IPS-18c (cell line): Measurements from ENCODE around the gene EVI5.
"Not testable (repeated sequence)": the region's sequence is repeated elsewhere in the genome, so short reads cannot be mapped to it uniquely, and the experiment has no call there.

Experiments used
- H3K4me3 ChIP-seq: 2 replicates; pipeline ENCODE4 v1.7.0; 2013; ENCODE audit warnings: low read depth, mild to moderate bottlenecking, low read length, moderate library complexity; ENCODE audit not compliant: insufficient read depth
- H3K9me3 ChIP-seq: one replicate; pipeline ENCODE4 v1.6.1; 2013; ENCODE audit warnings: mild to moderate bottlenecking, low read length, moderate library complexity; ENCODE audit not compliant: control insufficient read depth, insufficient read depth

The EVI5 gene

DNA sequence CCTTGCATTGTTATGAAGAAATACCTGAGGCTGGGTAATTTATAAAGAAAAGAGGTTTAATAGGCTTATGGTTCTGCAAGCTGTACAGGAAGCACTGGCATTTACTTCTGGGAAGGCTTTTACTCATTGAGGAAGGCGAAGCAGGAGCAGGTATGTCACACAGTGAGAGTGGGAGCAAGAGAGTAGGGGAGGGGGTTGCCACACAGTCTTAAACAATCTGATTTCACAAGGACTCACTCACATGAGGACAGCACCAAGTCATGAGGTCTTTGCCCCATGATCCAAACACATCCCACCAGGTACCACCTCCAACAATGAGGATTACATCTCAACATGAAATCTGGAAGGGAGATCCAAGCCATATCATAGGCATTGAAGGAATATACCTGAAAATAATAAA, 127.2 kb downstream of the EVI5 start:
- Histone ChIP-seq H3K4me3 (no peak overlapping the region), H3K9me3 (no peaks in the 10 kb centered on the region)

DNA sequence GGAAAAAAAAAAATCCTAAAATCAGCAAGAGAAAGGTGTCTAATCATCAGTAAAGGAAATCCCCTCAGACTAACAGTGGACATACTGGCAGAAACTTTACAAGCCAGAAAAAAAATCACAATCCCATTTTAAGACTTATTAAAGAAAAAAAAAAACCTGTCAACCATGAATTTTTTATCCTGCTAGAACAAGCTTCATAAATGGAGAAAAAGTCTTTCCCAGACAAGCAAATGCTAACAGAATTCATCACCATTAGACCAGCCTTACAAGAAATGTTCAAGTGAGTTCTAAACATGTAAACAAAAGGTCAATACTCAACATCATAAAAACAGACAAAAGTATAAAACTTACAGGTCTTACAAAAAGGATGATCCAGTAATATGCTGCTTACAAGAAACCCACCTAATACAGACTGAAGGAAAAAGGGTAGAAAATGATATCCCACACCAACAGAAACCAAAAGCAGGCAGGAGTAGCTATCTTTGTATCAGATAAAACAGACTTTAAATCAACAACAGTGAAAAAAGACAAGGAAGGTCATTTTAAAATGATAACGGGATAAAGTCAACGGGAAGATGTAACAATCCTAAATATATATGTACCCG, 129.6 kb downstream of the EVI5 start:
- no peak overlapping the region for H3K4me3 ChIP-seq
- H3K9me3 ChIP-seq, result no peaks in the 10 kb centered on the region

DNA sequence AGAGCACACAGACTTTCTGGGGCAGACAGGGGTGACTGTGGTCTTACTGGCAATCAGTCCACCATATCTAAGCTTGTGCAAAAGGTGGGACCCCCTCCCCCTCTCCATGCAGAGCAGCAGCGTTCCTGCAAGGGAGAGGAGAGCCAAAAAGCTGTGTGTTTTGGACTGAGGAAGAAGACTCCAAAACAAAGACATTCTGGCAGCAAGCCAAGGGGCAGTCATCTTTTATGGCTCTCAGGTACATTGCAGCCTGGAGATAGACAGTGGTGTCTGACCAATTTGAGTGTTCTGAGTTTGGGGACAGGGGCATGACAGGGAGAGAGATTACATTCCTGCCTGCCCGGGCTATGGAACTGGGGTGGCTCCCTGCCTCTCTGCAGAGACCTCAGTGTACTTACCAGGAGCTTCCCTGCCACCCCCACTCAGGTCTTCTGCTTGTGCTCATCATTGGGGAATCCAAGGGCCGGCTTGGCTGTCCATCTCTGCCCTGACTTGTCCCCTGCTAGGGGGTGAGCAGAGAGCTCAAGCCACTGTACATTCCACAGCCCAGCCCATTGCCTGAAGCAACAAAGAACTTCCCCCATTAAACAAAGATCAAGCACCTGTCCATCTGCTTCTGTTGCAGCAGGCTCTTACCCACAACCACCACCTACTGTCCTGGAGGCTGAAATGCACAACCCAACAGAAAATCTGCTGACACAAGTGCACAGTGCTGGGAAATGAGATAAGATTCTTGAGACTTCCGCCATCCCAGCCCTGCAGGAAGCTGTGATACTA, 131.1 kb downstream of the EVI5 start:
- Histone ChIP-seq H3K4me3 (no peak overlapping the region), H3K9me3 (no peaks in the 10 kb centered on the region)

DNA sequence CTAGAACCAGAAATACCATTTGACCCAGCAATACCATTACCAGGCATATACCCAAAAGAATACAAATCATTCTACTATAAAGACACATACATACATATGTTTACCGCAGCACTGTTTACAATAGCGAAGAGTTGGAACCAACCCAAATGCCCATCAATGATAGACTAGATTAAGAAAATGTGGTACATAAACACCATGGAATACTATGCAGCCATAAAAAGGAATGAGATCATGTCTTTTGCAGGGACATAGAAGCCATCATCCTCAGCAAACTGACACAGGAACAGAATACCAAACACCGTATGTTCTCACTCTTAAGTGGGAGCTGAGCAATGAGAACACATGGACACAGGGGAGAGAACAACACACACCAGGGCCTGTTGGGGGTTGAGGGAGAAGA, 144.2 kb downstream of the EVI5 start:
- H3K9me3 ChIP-seq, H3K4me3 ChIP-seq: not testable (repeated sequence)

DNA sequence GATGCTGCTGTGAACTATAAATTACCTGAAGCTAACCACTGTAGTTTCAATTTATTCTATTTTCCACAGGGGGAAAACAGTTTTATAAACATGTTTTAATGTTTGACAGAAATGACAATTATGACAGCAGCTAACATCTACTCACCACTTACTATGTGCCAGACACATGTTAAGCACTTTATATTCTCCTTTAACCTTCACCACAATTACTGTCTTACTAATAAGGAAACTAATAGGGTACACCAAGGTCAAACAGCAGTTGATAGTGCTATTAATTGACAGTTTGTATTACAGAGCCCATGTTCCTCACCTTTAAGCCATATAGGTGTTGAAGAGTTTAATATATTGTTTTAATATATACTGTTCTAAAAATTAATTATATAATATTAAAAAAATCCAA, 146.4 kb downstream of the EVI5 start:
- H3K9me3 ChIP-seq, result no peaks in the 10 kb centered on the region
- H3K4me3 ChIP-seq, result no peak overlapping the region

DNA sequence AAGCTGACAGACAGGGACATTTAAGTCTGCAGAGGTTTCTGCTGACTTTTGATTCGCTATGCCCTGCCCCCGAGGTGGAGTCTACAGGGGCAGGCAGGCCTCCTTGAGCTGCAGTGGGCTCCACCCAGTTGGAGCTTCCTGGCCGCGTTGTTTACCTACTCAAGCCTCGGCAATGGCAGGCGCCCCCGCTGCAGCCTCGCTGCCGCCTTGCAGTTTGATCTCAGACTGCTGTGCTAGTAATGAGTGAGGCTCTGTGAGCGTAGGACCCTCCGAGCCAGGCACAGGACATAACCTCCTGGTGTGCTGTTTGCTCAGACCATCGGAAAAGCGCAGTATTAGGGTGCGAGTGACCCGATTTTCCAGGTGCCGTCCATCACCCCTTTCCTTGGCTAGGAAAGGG, 149.7 kb downstream of the EVI5 start:
- not testable (repeated sequence) for H3K9me3 ChIP-seq, H3K4me3 ChIP-seq

DNA sequence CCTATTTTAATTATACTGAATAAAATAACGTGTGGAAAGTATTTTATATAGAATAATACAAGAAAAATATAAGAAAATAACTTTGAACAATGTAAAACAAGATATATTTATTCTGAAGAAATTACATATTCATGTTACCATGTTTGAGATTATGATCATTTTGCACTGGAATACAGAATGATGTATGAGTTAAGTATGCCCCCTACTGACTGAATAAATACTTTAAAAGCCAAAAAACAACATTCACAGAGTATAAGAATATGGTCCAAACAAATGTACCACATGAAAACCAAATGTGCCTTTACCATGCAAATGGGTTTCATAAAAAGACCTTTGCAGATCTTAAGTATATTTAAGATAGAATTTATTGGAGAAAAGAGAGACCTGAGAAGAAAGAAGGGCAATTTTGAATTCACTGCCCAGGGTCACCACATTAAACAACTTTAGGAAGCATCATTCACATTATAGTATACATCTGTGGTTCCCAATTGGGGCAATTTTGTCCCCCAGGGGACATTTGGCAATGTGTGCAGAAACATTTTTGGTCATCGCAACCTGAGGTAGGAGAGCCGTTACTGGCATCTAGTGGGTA, 161.6 kb downstream of the EVI5 start:
- H3K4me3 ChIP-seq, result no peak overlapping the region
- H3K9me3 ChIP-seq, result no peaks in the 10 kb centered on the region

DNA sequence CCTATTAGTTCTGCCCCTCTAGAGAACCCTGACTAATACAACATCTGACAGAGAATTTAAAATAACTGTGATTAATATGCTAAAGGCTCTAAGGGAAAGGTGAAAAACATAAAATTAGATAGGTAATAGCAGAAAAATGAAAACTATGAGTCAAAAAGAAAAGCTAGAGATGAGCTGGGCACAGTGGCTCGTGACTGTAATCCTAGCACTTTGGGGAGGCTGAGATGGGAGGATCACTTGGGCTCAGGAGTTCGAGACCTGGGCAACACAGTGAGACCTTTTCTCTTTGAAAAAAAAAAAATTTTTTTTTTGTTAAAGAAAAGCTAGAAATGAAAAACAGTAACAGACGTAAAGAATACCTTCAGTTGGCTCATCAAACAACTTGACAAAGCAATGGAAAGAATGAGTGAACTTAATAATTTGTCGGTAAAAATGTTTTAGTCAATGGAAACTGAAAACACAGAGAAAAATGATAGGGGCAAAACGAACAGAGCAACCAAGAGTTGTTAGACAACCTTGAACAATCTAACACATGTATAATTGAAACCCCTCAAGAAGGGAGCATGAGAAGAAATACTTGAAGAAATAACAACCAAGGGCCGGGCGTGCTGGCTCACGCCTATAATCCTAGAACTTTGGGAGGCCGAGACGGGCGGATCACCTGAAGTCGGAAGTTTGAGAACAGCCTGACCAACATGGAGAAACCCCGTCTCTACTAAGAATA, 165.3 kb downstream of the EVI5 start:
- Histone ChIP-seq H3K4me3 (no peak overlapping the region), H3K9me3 (no peaks in the 10 kb centered on the region)

DNA sequence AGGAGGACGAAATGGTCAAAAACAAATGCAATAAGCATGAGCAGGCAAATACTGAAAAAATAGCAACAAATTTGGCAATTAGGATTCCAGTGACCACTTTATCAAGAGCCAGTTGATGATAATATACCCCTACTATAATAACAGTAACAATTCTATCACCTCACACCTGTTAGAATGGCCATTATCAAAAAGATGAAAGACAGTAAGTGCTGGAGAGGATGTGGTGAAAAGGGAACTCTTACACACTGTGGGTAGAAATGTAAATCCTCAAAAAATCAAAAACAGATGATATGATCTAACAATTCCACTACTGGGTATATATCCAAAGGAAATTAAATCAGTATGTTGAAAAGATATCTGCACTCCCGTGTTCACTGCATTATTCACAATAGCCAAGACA, 183.9 kb downstream of the EVI5 start:
- H3K9me3 ChIP-seq, result no peaks in the 10 kb centered on the region
- no peak overlapping the region for H3K4me3 ChIP-seq

DNA sequence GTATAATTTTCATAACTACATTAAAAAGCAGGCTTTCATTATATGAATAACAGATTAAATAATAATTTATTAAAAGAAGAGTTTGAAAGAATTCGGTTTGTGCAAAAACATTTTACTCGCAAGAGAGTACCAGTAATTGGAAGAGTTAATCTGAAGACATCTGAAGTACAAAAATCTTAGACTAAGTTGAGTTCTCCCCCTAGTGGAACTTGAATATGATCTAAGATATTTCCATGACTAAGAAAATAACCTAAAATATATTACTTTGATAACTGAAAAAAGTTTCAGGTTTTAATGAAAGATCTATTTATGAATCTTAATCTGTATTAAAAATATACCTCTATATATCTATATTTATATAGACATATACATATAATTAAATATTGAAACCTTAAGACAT, 185.7 kb downstream of the EVI5 start:
- no peaks in the 10 kb centered on the region for H3K9me3 ChIP-seq
- no peak overlapping the region for H3K4me3 ChIP-seq

DNA sequence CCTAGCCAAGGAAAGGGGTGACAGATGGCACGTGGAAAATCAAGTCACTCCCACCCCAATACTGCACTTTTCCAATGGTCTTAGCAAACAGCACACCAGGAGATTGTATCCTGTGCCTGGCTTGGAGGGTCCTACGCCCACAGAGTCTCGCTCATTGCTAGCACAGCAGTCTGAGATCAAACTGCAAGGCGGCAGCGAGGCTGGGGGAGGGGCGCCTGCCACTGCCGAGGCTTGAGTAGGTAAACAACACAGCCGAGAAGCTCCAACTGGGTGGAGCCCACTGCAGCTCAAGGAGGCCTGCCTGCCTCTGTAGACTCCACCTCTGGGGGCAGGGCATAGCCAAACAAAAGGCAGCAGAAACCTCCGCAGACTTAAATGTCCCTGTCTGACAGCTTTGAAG, 195.5 kb downstream of the EVI5 start:
- H3K9me3 ChIP-seq, H3K4me3 ChIP-seq: not testable (repeated sequence)

DNA sequence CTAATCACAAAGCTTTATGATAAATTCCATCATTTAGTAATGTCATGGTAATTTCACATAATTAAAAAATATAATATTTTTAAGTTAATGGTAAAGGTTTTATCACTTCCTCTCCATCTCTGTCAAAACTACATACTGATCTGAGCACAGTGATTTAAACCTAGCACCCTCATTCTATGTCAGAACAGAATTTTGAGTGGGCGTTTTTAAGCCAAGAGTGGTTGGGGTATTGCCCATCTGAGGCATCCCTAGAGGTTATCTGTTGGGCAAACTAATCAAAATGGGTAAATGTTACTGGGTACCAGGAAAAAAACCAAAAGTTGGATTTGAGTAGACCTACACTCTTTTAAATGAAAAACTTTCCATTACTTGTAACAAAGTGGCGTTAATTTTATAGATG, 197.5 kb downstream of the EVI5 start:
- no peak overlapping the region for H3K4me3 ChIP-seq
- peaks cover 6% of the 10 kb centered on the region for H3K9me3 ChIP-seq

DNA sequence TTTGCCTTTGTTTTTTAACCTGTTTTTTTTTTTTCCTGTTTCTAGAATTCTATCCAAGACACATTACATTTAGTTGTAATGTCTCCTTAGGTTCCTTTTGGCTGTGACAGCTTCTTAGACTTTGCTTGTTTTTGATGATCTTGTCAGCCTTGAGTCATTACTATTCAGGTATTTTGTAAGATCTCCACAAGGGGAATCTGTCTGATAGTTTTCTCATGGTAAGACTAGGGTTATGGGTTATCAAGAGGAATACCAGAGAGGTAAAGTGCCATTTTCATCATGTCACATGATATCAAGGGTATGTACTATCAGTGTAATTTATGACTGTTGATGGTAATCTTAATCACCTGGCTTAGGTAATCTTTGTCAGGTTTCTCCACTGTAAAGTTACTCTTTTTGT, 199.1 kb downstream of the EVI5 start:
- Histone ChIP-seq H3K9me3 (peaks cover 6% of the 10 kb centered on the region), H3K4me3 (no peak overlapping the region)

DNA sequence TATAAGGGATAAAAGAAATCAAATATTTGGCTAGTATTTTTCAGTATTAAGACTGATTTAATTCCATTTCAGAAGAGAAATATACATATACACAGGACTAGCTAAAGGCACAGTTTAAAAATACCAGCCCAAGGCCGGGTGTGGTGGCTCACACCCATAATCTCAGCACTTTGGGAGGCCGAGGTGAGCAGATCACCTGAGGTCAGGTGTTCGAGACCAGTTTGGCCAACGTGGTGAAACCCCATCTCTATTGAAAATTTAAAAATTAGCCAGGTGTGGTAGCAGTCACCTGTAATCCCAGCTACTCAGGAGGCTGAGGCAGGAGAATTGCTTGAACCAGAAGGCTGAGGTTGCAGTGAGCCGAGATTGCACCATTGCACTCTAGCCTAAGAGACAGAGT, 200.1 kb downstream of the EVI5 start:
- H3K4me3 ChIP-seq, result not testable (repeated sequence)

DNA sequence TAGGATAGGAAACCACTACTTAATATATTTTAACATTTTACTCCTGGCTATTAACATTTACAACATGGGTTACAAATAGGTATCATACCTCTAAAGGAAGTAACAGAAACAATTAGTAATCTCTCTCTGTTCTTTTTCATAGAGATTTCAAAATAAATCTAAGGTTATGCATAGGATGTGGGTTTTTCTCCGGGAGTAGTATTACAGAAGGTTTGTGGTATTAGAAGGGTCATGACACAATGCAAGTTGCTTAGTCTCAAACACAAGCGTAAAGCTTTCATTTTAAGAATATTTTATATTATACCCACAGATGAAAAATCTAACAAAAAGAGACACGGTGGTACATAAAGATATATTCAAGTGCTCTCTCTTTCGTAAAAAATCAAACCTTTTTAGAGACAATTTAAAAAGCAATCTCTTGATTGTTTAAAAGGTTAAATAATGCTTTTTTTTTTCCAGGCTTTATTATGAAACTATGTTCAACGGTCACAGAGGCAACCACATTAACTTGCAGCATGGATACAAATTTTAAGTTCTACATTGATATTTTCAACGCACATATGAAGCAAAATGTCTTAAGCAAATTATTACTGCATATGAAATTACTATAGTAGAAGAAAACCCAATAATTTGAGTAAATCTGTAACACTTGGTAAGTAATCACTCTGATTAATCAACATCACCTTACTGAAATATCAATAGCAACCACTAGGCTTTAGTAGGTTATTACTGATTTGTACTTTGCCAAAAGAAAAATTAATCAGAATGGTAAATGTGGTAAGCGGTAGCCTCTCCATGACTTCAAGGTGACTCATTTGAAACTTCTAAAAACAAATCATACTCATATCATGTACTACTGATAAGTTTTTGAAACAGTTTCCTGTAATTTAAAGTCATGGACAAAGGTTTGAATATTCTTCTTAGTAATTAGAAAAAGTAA, 200.8 kb downstream of the EVI5 start:
- Histone ChIP-seq H3K9me3 (peaks cover 4% of the 10 kb centered on the region), H3K4me3 (no peak overlapping the region)

More for the DNA sequence above, 200.1 kb downstream of the EVI5 start:
- not testable (repeated sequence) for H3K9me3 ChIP-seq

DNA sequence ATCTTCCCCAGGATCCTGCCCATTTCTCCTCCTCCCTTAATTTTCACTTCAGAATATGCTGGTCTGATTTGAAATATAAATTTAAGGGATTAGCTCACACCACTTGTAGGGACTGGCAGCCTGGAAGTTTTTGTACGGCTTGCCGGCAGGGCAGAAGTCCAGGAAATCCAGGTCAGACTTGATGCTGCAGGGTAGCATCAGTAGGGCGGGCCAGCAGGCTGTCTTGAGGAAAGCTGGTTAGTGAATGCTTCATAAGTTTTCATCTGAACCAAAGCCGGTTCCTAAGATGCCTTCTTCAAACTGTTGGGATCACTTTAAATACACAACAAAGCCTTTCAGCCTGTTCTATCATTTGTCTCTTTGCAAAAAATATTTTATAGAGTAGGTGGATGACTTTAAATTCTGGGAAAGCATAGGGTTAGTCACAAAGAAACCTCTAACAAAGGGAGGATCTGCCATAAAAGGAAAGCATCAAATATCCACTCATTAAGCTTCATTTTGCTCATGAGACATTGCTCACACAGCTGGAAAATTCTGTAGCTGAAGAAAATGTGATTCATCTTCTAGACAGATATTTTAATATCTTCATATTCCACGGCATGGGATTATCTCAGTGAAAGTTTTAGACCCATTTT, 207.5 kb downstream of the EVI5 start:
- Histone ChIP-seq H3K4me3 (no peak overlapping the region), H3K9me3 (no peaks in the 10 kb centered on the region)

DNA sequence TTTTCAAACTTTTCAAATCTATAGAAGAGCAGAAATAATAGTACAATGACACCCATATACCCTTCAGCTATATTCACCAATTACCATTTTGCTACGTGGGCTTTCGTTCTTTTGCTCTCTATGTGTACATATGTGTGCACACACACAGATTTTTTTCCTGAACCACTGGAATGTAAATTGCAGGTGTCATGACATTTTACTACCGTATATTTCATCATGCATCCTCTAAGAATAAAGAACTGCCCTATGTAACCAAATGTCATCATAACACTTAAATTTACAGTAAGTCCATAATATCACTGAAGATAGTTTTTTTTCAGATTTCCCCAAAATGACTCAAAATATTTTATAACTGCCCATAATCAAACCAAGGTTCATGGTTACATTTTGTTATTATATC, 209.8 kb downstream of the EVI5 start:
- Histone ChIP-seq H3K9me3 (no peaks in the 10 kb centered on the region), H3K4me3 (no peak overlapping the region)
